Neural cell (in vitro differentiated cells): ENCODE data around the gene ZNF672. TPM values are rescaled to one million over a fixed set of nuclear protein-coding genes. Genes with fewer than 3 reads are reported as not detected.

ENCODE experiments used
- H2AFZ ChIP-seq: fragments of 200-600, 300-800 bp; sonication (generic), shearing (Covaris generic); 2 replicates; pipeline ENCODE4 v1.6.0; 2014; ENCODE audit warnings: low read depth, mild to moderate bottlenecking, antibody characterized with exemption, low read length, moderate library complexity
- H3F3A ChIP-seq: fragments of 200-600 bp; shearing (Covaris generic); 2 replicates; pipeline ENCODE4 v1.6.1; 2016; ENCODE audit warnings: mild to moderate bottlenecking, moderate library complexity, mixed read lengths, antibody characterized with exemption, low read length; ENCODE audit not compliant: insufficient read depth, poor library complexity, severe bottlenecking
- H3K27ac ChIP-seq: fragments of 200-600, 300-800 bp; sonication (generic), shearing (Covaris generic); 2 replicates; pipeline ENCODE4 v1.5.1; 2014; ENCODE audit warnings: mild to moderate bottlenecking, low read length, moderate library complexity
- H3K27me3 ChIP-seq: fragments of 300-800, 200-600 bp; sonication (generic), shearing (Covaris generic); 2 replicates; pipeline ENCODE4 v1.6.0; 2014; ENCODE audit warnings: mild to moderate bottlenecking, low read depth, low read length, moderate library complexity; ENCODE audit not compliant: insufficient read depth
- H3K36me3 ChIP-seq: fragments of 300-800, 200-600 bp; sonication (generic), shearing (Covaris generic); 2 replicates; pipeline ENCODE4 v1.5.1; 2014; ENCODE audit warnings: mild to moderate bottlenecking, antibody characterized with exemption, low read length, moderate library complexity; ENCODE audit not compliant: insufficient read depth
- H3K4me2 ChIP-seq: fragments of 300-800, 200-600 bp; sonication (generic), shearing (Covaris generic); 2 replicates; pipeline ENCODE4 v1.6.0; 2014; ENCODE audit warnings: mild to moderate bottlenecking, low read length
- H3K4me3 ChIP-seq: fragments of 300-800, 200-600 bp; sonication (generic), shearing (Covaris generic); 2 replicates; pipeline ENCODE4 v1.5.1; 2014; ENCODE audit warnings: mild to moderate bottlenecking, low read length, moderate library complexity
- H3K79me2 ChIP-seq: fragments of 200-600 bp; shearing (Covaris generic); replicated peaks from 2 replicates; pipeline ENCODE4 v1.6.0; 2014; ENCODE audit warnings: mild to moderate bottlenecking, low read length, moderate library complexity; ENCODE audit not compliant: insufficient read depth
- H3K9ac ChIP-seq: fragments of 300-800, 200-600 bp; sonication (generic), shearing (Covaris generic); 2 replicates; pipeline ENCODE4 v1.6.1; 2016; ENCODE audit warnings: mild to moderate bottlenecking, low read length, mixed read lengths
- H3K9me2 ChIP-seq: fragments of 200-600 bp; shearing (Covaris generic); 2 replicates; pipeline ENCODE4 v1.6.1; 2016; ENCODE audit warnings: mild to moderate bottlenecking, low read length, mixed read lengths; ENCODE audit not compliant: insufficient read depth
- H3K9me3 ChIP-seq: fragments of 200-600, 300-800 bp; sonication (generic), shearing (Covaris generic); 2 replicates; pipeline ENCODE4 v1.6.1; 2016; ENCODE audit warnings: mild to moderate bottlenecking, mixed run types, low read length, moderate library complexity, mixed read lengths
- H4K20me1 ChIP-seq: fragments of 200-600 bp; shearing (Covaris generic); 2 replicates; pipeline ENCODE4 v1.6.1; 2016; ENCODE audit warnings: mild to moderate bottlenecking, mixed run types; ENCODE audit not compliant: insufficient read depth
- EP300 ChIP-seq: fragments of 450-650 bp; conservative IDR thresholded peaks from 2 replicates; pipeline ENCODE4 v1.6.1; 2014; ENCODE audit warnings: antibody characterized with exemption, mild to moderate bottlenecking, moderate library complexity; ENCODE audit not compliant: poor library complexity, severe bottlenecking
- EZH2 ChIP-seq: fragments of 200-600, 300-800 bp; shearing (Covaris generic), sonication (generic); IDR thresholded peaks from 2 replicates; pipeline ENCODE4 v1.6.1; 2014; ENCODE audit warnings: antibody characterized with exemption, low read length, borderline replicate concordance, mild to moderate bottlenecking; ENCODE audit not compliant: insufficient read depth, poor library complexity, severe bottlenecking
- MXI1 ChIP-seq: fragments of 450-650 bp; conservative IDR thresholded peaks from 2 replicates; pipeline ENCODE4 v1.6.1; 2014; ENCODE audit warnings: antibody characterized with exemption, mild to moderate bottlenecking; ENCODE audit not compliant: poor library complexity, severe bottlenecking
- POLR2AphosphoS5 ChIP-seq: IDR thresholded peaks from 2 replicates; pipeline ENCODE4 v1.6.1; 2012
- RAD21 ChIP-seq: fragments of 450-650 bp; conservative IDR thresholded peaks from 2 replicates; pipeline ENCODE4 v1.6.1; 2014; ENCODE audit warnings: antibody characterized with exemption, mild to moderate bottlenecking, moderate library complexity
- SMC3 ChIP-seq: fragments of 450-650 bp; conservative IDR thresholded peaks from 2 replicates; pipeline ENCODE4 v1.6.1; 2014; ENCODE audit warnings: antibody characterized with exemption, mild to moderate bottlenecking, moderate library complexity; ENCODE audit not compliant: poor library complexity
- TAF1 ChIP-seq: IDR thresholded peaks from 2 replicates; pipeline ENCODE4 v1.6.1; 2012; ENCODE audit warnings: low read depth
- polyA plus RNA-seq: library from polyadenylated mRNA; depleted of rRNA; stranded (reverse); fragments of >200 nt; gene quantifications from 2 replicates; pipeline ENCODE4 v1.2.3, GENCODE V29; 2014
- TF ChIP-seq, protein P1 (sequence below): fragments of 450-650 bp; IDR thresholded peaks from 2 replicates; pipeline ENCODE4 v1.5.1; 2014; ENCODE audit warnings: antibody characterized with exemption, mild to moderate bottlenecking, moderate library complexity; ENCODE audit not compliant: poor library complexity, severe bottlenecking
- TF ChIP-seq, protein P2 (sequence below): IDR thresholded peaks from 2 replicates; pipeline ENCODE4 v1.6.1; 2012; ENCODE audit warnings: borderline replicate concordance

ZNF672 gene
- polyA plus RNA-seq, 1 donor from 2014 or later: 22.9 TPM

DNA sequence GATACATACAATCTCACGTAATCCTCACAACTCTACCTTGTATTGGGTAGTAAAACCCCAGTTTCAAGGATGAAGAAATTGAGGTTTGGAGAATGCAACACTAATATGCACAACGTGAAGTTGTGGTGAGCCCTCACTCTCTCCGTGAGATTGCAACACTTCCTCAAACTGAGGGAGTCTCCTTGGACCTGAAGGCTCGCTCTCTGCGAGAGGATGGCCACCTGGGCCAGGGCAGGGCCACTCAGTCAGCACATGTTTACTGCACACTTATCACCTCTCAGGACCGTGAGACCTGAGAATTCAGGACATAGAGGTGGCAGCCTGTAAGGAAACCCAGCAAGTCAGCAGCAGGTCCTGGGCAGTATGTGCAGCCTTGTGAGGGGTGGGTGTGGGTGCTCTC is 21.0 kb upstream of the ZNF672 start:
- Histone ChIP-seq H3K4me2 (no peak overlapping the region), H2AFZ (no peak overlapping the region), H3K27ac (no peak overlapping the region), H3F3A (no peaks in the 10 kb centered on the region), H3K4me3 (no peak overlapping the region), H3K9me3 (no peaks in the 10 kb centered on the region), H3K9me2 (no peaks in the 10 kb centered on the region), H3K9ac (no peak overlapping the region), H3K27me3 (no peaks in the 10 kb centered on the region), H3K79me2 (peaks cover 10% of the 10 kb centered on the region), H4K20me1 (no peaks in the 10 kb centered on the region), H3K36me3 (no peaks in the 10 kb centered on the region)
- TF ChIP-seq RAD21: no peak
- no peak for TF ChIP-seq POLR2AphosphoS5
- TF ChIP-seq SMC3: no peak
- no peak for TF ChIP-seq TAF1
- TF ChIP-seq, protein P1, sequence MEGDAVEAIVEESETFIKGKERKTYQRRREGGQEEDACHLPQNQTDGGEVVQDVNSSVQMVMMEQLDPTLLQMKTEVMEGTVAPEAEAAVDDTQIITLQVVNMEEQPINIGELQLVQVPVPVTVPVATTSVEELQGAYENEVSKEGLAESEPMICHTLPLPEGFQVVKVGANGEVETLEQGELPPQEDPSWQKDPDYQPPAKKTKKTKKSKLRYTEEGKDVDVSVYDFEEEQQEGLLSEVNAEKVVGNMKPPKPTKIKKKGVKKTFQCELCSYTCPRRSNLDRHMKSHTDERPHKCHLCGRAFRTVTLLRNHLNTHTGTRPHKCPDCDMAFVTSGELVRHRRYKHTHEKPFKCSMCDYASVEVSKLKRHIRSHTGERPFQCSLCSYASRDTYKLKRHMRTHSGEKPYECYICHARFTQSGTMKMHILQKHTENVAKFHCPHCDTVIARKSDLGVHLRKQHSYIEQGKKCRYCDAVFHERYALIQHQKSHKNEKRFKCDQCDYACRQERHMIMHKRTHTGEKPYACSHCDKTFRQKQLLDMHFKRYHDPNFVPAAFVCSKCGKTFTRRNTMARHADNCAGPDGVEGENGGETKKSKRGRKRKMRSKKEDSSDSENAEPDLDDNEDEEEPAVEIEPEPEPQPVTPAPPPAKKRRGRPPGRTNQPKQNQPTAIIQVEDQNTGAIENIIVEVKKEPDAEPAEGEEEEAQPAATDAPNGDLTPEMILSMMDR: no peak
- no peak for TF ChIP-seq EP300
- TF ChIP-seq, protein P2, sequence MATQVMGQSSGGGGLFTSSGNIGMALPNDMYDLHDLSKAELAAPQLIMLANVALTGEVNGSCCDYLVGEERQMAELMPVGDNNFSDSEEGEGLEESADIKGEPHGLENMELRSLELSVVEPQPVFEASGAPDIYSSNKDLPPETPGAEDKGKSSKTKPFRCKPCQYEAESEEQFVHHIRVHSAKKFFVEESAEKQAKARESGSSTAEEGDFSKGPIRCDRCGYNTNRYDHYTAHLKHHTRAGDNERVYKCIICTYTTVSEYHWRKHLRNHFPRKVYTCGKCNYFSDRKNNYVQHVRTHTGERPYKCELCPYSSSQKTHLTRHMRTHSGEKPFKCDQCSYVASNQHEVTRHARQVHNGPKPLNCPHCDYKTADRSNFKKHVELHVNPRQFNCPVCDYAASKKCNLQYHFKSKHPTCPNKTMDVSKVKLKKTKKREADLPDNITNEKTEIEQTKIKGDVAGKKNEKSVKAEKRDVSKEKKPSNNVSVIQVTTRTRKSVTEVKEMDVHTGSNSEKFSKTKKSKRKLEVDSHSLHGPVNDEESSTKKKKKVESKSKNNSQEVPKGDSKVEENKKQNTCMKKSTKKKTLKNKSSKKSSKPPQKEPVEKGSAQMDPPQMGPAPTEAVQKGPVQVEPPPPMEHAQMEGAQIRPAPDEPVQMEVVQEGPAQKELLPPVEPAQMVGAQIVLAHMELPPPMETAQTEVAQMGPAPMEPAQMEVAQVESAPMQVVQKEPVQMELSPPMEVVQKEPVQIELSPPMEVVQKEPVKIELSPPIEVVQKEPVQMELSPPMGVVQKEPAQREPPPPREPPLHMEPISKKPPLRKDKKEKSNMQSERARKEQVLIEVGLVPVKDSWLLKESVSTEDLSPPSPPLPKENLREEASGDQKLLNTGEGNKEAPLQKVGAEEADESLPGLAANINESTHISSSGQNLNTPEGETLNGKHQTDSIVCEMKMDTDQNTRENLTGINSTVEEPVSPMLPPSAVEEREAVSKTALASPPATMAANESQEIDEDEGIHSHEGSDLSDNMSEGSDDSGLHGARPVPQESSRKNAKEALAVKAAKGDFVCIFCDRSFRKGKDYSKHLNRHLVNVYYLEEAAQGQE: no peak
- TF ChIP-seq MXI1: no peak
- no peak for TF ChIP-seq EZH2

DNA sequence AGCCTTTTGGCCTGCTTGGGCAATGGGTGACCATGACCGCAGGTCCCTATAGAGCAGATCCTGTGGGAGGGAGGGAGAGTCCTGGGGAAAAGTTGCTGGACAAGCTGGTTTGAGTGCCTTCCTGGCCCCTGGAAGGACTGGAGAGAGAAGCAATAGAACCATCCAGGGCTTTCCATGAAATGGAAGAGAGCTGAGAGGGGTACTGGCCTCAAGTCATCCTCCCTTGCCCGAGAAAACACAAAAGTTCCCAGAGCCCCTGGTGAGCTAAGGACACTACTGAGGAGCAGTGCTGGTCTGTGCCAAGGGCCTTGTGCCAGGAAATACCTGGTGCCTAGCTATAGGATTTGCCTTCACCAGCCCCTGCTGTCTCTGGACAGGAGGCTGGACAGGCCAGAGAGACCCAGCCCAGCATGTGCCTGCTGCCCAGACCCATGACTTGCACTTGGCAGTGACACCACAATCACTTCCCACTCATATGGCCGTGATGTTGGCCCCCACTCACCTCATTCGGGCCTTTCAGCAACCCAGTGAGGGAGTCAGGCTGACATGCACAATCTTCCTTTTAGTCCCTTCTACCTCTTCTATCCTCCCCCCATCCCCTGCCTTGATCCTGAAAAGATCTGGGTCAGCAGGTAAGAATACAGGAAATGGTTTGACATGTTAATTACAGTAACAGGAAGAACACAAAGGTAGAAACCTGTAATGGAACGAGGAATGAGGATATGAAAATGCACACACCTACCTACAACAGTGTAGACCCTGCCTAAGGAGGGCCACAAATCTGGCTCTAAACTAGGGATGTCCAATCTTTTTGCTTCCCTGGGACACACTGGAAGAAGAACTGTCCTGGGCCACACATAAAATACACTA is 19.3 kb upstream of the ZNF672 start:
- no peaks in the 10 kb centered on the region for H3F3A ChIP-seq
- H3K27me3 ChIP-seq: no peaks in the 10 kb centered on the region
- no peaks in the 10 kb centered on the region for H3K36me3 ChIP-seq
- H2AFZ ChIP-seq: no peak overlapping the region
- no peak overlapping the region for H3K4me3 ChIP-seq
- TF ChIP-seq, protein P2: no peak
- TF ChIP-seq TAF1 (no peak), RAD21 (no peak), POLR2AphosphoS5 (no peak), MXI1 (no peak), SMC3 (no peak), EZH2 (no peak), EP300 (no peak)
- TF ChIP-seq, protein P1: no peak
- no peaks in the 10 kb centered on the region for H3K9me2 ChIP-seq
- no peaks in the 10 kb centered on the region for H4K20me1 ChIP-seq
- no peaks in the 10 kb centered on the region for H3K9me3 ChIP-seq
- H3K9ac ChIP-seq: no peak overlapping the region
- no peak overlapping the region for H3K27ac ChIP-seq
- H3K4me2 ChIP-seq: no peak overlapping the region
- peaks cover 24% of the 10 kb centered on the region for H3K79me2 ChIP-seq
